ENCODE measurements around the gene GLS2.

DNA sequence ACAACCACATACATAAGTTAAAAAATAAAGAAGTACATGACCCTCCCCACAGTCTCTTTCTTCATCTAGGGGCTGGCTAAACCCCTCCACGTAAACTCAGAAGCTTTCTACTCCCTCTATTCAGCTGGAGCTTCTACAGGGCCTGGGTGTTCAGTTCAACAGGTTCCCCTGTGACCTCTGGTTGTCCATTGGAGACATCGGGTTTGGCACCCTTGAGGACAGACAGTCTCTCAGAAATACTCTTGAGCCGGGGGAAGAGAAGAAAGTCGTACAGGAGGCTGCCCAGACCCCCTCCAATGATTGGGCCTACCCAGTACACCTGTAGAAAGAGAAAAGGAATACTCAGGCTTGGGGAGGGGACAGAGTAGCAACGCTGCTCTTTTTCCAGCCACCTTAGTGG, 36.8 kb downstream of the GLS2 start:
- TF ChIP-seq CTCF (IDR thresholded peaks at IDR 0.05; ENCODE audit: low read length) (no peak), EZH2 (IDR thresholded peaks at IDR 0.05; ENCODE audit: borderline replicate concordance, low read length) (no peak)
